ENCODE measurements around the gene HMOX2. TPM values are rescaled to one million over a fixed set of nuclear protein-coding genes. Genes with fewer than 3 reads are reported as not detected.

The HMOX2 gene, protein sequence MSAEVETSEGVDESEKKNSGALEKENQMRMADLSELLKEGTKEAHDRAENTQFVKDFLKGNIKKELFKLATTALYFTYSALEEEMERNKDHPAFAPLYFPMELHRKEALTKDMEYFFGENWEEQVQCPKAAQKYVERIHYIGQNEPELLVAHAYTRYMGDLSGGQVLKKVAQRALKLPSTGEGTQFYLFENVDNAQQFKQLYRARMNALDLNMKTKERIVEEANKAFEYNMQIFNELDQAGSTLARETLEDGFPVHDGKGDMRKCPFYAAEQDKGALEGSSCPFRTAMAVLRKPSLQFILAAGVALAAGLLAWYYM
- total RNA-seq, result 80.7 and 92.6 TPM in 2 replicates
- polyA plus RNA-seq, result 86.3 and 91.0 TPM in 2 replicates
- polyA plus RNA-seq (2011; cell fraction: cytosol; rRNA removed), result 95.0 and 103 TPM in 2 replicates
- polyA plus RNA-seq (2011; cell fraction: nucleus; rRNA removed), result 48.7 and 63.5 TPM in 2 replicates
- polyA plus RNA-seq (2012), result 130 and 137 TPM in 2 replicates
- 68.9 and 81.3 TPM in 2 replicates for polyA minus RNA-seq
- 18.0 TPM for polyA minus RNA-seq (2011; cell fraction: cytosol; rRNA and poly(A)+ RNA removed)
- polyA minus RNA-seq (2011; cell fraction: nucleus; rRNA and poly(A)+ RNA removed), result 14.4 and 18.9 TPM in 2 replicates
- percentile 76 among the genes with signal in this experiment for Bru-seq, nascent RNA
- percentile 79 among the genes with signal in this experiment for BruChase-seq, experiment 1, labeled RNA remaining after a 6-hour chase
- BruChase-seq, experiment 2, labeled RNA remaining after a 2-hour chase, result percentile 75 among the genes with signal in this experiment
- long read RNA-seq, transcript HMOX2-205 (7 exons, 1,797 nt), result minor isoform, 30 of 436 reads
- long read RNA-seq, transcript HMOX2-208 (6 exons, 2,147 nt), result major isoform, 262 of 436 reads
- long read RNA-seq, partial matches to known transcripts, result 47 of 436 reads
- long read RNA-seq, other reads (novel, unspliced or antisense), result 94 of 436 reads

DNA sequence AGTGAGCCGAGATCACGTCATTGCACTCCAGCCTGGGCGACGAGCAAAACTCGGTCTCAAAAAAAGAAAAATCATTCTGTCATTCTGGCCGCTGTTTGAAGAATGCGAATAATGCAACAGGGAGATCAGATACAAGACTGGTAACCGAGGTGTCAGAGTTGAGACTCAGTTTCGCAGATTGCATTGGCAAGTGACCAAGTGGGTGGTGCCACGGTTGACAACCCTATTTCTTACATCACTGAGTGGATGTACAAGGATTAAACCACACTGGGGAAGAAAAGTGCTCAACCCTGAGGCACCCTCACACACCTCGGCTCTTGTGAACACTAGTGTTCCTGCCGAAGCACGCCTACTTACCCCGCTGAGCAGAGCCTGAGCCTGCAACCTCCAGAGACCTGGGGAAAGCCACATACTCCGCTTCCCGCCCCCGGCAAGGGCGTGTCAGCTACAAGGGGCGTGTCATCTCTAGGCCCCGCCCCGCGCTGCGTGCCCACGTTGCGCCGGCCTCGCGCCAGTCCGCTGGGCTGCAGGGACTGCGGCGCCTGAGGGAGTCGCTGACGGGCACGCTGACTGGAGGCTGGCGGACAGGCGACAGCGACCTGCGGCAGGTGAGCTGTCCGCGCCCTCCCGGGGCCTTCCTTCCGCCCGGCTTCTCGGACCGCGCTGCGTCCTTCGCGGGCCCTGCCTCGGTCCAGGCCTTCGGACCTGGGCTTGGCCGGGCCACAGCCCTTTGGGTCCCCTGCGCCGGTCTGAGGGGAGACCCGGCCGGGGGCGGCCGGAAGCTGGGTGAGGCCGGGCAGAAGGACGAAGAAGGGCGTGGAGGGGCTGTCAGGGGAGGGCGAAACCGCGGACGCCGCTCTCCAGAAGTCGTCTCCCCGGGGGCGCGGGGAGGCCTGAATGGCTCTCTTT lies at the start of gene HMOX2:
TSS of gene HMOX2 (plus strand) at position 519 of the 909 bp plus-strand sequence. CDS start 29,127 bp downstream, outside the sequence.
- Histone ChIP-seq H3K4me1 (ENCODE audit: control insufficient read depth, extremely low read depth, insufficient read depth, low read length) (peaks cover 19% of the 10 kb centered on the region), H3K27ac (ENCODE audit: insufficient read depth, low read depth, low read length) (peak within 1 kb of the TSS; percentile 75), H3K4me3 (replicated peaks in 1 of 3; ENCODE audit: insufficient read depth in 1 of 3, low read depth in 1 of 3, low read length in 3 of 3) (peak within 1 kb of the TSS; percentile 37 to 84 (median 71)), H2AFZ (ENCODE audit: low read depth, low read length) (peak within 1 kb of the TSS; percentile 18), H3K9ac (replicated peaks; ENCODE audit: extremely low read depth, insufficient read depth, low read length) (peak within 1 kb of the TSS; percentile 79), H3K4me2 (ENCODE audit: insufficient read depth, low read length) (peak within 1 kb of the TSS; percentile 66), H3K79me2 (ENCODE audit: control insufficient read depth, insufficient read depth, low read length) (peaks cover 25% of the 10 kb centered on the region), H3K9me1 (replicated peaks; ENCODE audit: control insufficient read depth, extremely low read depth, insufficient read depth, low read length) (no peaks in the 10 kb centered on the region), H3K27me3 (ENCODE audit: control insufficient read depth in 2 of 2, insufficient read depth in 2 of 2, low read length in 2 of 2) (no peaks in the 10 kb centered on the region), H4K20me1 (replicated peaks; ENCODE audit: control insufficient read depth, extremely low read depth, insufficient read depth, low read length) (no peaks in the 10 kb centered on the region), H3K9me3 (replicated peaks; ENCODE audit: control insufficient read depth, insufficient read depth, low read length) (no peaks in the 10 kb centered on the region), H3K36me3 (ENCODE audit: control insufficient read depth in 2 of 2, extremely low read depth in 1 of 2, insufficient read depth in 2 of 2, low read length in 2 of 2) (no peaks in the 10 kb centered on the region)
- TF ChIP-seq EZH2 (IDR thresholded peaks at IDR 0.05; ENCODE audit: borderline replicate concordance, low read depth, low read length, severe bottlenecking) (no peak), POLR2A (IDR thresholded peaks at IDR 0.05; ENCODE audit: low read depth, low read length) (peak; percentile 94), GATA2 (IDR thresholded peaks at IDR 0.05; ENCODE audit: insufficient read depth, insufficient read length, low read depth, low read length) (no peak), MYC (IDR thresholded peaks at IDR 0.05; ENCODE audit: low read depth, low read length) (no peak), FOS (IDR thresholded peaks at IDR 0.05; ENCODE audit: borderline replicate concordance, insufficient read depth, low read length) (no peak), JUN (IDR thresholded peaks at IDR 0.05; ENCODE audit: borderline replicate concordance, insufficient read depth, insufficient read length, low read depth) (no peak), POLR2AphosphoS5 (IDR thresholded peaks at IDR 0.05; ENCODE audit: insufficient read depth, low read depth, low read length) (peak; percentile 90)
- TF ChIP-seq, protein P1, sequence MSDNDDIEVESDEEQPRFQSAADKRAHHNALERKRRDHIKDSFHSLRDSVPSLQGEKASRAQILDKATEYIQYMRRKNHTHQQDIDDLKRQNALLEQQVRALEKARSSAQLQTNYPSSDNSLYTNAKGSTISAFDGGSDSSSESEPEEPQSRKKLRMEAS (IDR thresholded peaks at IDR 0.05; ENCODE audit: insufficient read depth, insufficient read length), result peak; percentile 89
- TF ChIP-seq, protein P2, sequence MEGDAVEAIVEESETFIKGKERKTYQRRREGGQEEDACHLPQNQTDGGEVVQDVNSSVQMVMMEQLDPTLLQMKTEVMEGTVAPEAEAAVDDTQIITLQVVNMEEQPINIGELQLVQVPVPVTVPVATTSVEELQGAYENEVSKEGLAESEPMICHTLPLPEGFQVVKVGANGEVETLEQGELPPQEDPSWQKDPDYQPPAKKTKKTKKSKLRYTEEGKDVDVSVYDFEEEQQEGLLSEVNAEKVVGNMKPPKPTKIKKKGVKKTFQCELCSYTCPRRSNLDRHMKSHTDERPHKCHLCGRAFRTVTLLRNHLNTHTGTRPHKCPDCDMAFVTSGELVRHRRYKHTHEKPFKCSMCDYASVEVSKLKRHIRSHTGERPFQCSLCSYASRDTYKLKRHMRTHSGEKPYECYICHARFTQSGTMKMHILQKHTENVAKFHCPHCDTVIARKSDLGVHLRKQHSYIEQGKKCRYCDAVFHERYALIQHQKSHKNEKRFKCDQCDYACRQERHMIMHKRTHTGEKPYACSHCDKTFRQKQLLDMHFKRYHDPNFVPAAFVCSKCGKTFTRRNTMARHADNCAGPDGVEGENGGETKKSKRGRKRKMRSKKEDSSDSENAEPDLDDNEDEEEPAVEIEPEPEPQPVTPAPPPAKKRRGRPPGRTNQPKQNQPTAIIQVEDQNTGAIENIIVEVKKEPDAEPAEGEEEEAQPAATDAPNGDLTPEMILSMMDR (IDR thresholded peaks at IDR 0.05; ENCODE audit: extremely low read depth in 1 of 2, insufficient read depth in 1 of 2, low read depth in 1 of 2, low read length in 2 of 2), result peak; percentile 30 to 64
- peak; percentile 95 for DNase-seq (ENCODE audit: low read depth, low spot score)
- peak; percentile 83 for FAIRE-seq
- dilution Hi-C loops (cut with MboI; ENCODE audit: extremely low pct_ligation_motif_present, low sequenced_read_pairs) (no loop called here), intact Hi-C loops (cut with micrococcal nuclease) (loop anchor here (2.0 to 5.0 kb wide), 2 partner anchors 49 to 63 kb away; partner anchors contain the start of genes CDIP1 and DNAJA3)
- BruUV-seq (replicated peaks), result no TSS peak
- ChIA-PET POLR2A (no interaction called here), CTCF (interaction anchor here (0.9 to 4.1 kb wide), 7 partner anchors 9 to 110 kb away, joined by 3 to 39 read pairs (median 9); no protein-coding TSS in a partner anchor)

All from endothelial cell of umbilical vein (primary cell).